ENCODE results near the gene LIMK2. TPM values are rescaled to one million over a fixed set of nuclear protein-coding genes. Genes with fewer than 3 reads are reported as not detected.
A peak's percentile ranks its signal among the peaks of the same experiment; 100 is the strongest.

Gene LIMK2
- total and polyA plus RNA-seq, 10 of the 15 experiments (the other 5 are each of a cell fraction or from before 2014, with no cell fraction given): 2.9 to 40.4 (median 26.7) TPM

DNA sequence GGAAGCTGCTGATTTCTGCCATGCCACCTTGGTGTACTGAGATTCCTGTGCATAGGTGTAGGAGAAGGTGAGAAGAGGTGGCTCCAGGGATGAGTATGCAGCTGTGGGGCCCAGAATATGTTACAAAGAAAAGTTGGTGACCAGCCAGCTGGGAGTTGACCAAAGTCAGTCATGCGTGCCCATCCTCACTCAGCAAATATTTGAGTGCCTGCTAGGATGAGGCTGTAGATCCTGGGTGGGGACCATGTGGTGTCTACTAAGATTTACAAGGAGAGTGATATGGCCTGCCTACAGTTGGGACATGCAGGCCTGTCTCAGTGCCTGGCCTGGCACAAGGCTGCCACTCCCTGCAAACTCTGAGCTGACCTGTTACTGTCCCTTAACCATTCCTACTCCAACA is 32.8 kb upstream of the LIMK2 start:
- in situ Hi-C loops (cut with MboI): no loop called here
- H2AFZ ChIP-seq (ENCODE audit: control insufficient read depth, low read depth, low read length): no peak overlapping the region
- ChIA-PET SMC1A (ENCODE audit: uncharacterized antibody, unreplicated experiment) (interaction anchor here (0.5 kb wide), 1 partner anchor 20 kb away, joined by 3 read pairs; the partner anchor contains the start of gene RNF185), POLR2A (no interaction called here), CTCF (interaction anchor here (0.8 kb wide), 1 partner anchor 19 kb away, joined by 3 read pairs; no protein-coding TSS in a partner anchor), RAD21 (ENCODE audit: unreplicated experiment) (no interaction called here)
- H3K4me3 ChIP-seq: no peak overlapping the region
- H3K79me2 ChIP-seq (ENCODE audit: control insufficient read depth, insufficient read depth, low read length): peaks cover 2% of the 10 kb centered on the region; the same call in 1 of the 2 replicates
- no peak for FAIRE-seq
- BruUV-seq (replicated peaks): no TSS peak
- H3K4me1 ChIP-seq (ENCODE audit: control insufficient read depth, insufficient read depth, low read length): peaks cover 6% of the 10 kb centered on the region
- intact Hi-C loops (cut with micrococcal nuclease; ENCODE audit: unreplicated experiment): no loop called here
- H3K36me3 ChIP-seq (ENCODE audit: control insufficient read depth in 2 of 2, insufficient read depth in 2 of 2, low read length in 1 of 2): peaks cover 2 to 5% of the 10 kb centered on the region in 2 experiments
- TF ChIP-seq STAT1 (conservative IDR thresholded peaks at IDR 0.05) (no peak), PAX5 (IDR thresholded peaks at IDR 0.05; ENCODE audit: borderline replicate concordance, low read depth, low read length) (peak; percentile 79; the same call in 1 of the 2 replicates)
- no peak overlapping the region for H3K27ac ChIP-seq (ENCODE audit: control insufficient read depth, insufficient read depth)
- no peak overlapping the region for H3K9ac ChIP-seq (ENCODE audit: control insufficient read depth, insufficient read depth, low read length)
- 56% methylated on average over 1 of the region's 1 CpG for WGBS (ENCODE audit: insufficient coverage, insufficient replicate concordance, low lambda C conversion rate, missing lambda C conversion rate)
- no peaks in the 10 kb centered on the region; the same call in 1 of the 2 replicates for H4K20me1 ChIP-seq (ENCODE audit: control insufficient read depth, insufficient read depth)
- no peak overlapping the region for H3K4me2 ChIP-seq (ENCODE audit: control insufficient read depth, insufficient read depth)
- DNase-seq (ENCODE audit: low read depth, low spot score): no peak
- H3K9me3 ChIP-seq (replicated peaks; ENCODE audit: control insufficient read depth, insufficient read depth, low read length): no peaks in the 10 kb centered on the region
- no peak; the same call in 2 of the 3 replicates for ATAC-seq
- H3K27me3 ChIP-seq (replicated peaks in 1 of 2; ENCODE audit: control insufficient read depth in 2 of 2, insufficient read depth in 2 of 2, low read length in 1 of 2): no peaks in the 10 kb centered on the region

DNA sequence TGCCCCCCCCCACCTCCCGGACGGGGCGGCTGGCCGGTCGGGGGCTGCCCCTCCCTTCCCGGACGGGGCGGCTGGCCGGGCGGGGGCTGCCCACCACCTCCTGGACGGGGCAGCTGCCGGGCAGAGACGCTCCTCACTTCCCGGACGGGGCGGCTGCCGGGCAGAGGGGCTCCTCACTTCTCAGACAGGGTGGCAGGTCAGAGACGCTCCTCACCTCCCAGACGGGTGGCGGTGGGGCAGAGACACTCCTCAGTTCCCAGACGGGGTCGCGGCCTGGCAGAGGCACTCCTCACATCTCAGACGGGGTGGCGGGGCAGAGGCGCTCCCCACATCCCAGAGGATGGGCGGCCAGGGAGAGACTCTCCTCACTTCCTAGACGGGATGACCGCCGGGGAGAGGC is 28.1 kb upstream of the LIMK2 start:
- no peak overlapping the region for H3K4me2 ChIP-seq (ENCODE audit: control insufficient read depth, insufficient read depth)
- intact Hi-C loops (cut with micrococcal nuclease; ENCODE audit: unreplicated experiment) (no loop called here), in situ Hi-C loops (cut with MboI) (no loop called here)
- no peaks in the 10 kb centered on the region for H3K27me3 ChIP-seq (replicated peaks in 1 of 2; ENCODE audit: control insufficient read depth in 2 of 2, insufficient read depth in 2 of 2, low read length in 1 of 2)
- no peak for DNase-seq (ENCODE audit: low read depth, low spot score)
- ChIA-PET SMC1A (ENCODE audit: uncharacterized antibody, unreplicated experiment) (no interaction called here), CTCF (no interaction called here), POLR2A (no interaction called here), RAD21 (ENCODE audit: unreplicated experiment) (no interaction called here)
- no TSS peak for BruUV-seq (replicated peaks)
- no peaks in the 10 kb centered on the region for H4K20me1 ChIP-seq (ENCODE audit: control insufficient read depth, insufficient read depth)
- peaks cover 2% of the 10 kb centered on the region; the same call in 1 of the 2 replicates for H3K79me2 ChIP-seq (ENCODE audit: control insufficient read depth, insufficient read depth, low read length)
- peaks cover 3% of the 10 kb centered on the region for H3K4me1 ChIP-seq (ENCODE audit: control insufficient read depth, insufficient read depth, low read length)
- no peak for FAIRE-seq
- no peak overlapping the region for H3K4me3 ChIP-seq
- no peak overlapping the region for H2AFZ ChIP-seq (ENCODE audit: control insufficient read depth, low read depth, low read length)
- no peaks in the 10 kb centered on the region; a peak in 3 of 4 replicates for H3K36me3 ChIP-seq (ENCODE audit: control insufficient read depth in 2 of 2, insufficient read depth in 2 of 2, low read length in 1 of 2)
- WGBS (ENCODE audit: insufficient coverage, insufficient replicate concordance, low lambda C conversion rate, missing lambda C conversion rate): 89% methylated on average over 18 of the region's 30 CpGs
- no peak overlapping the region for H3K9ac ChIP-seq (ENCODE audit: control insufficient read depth, insufficient read depth, low read length)
- H3K9me3 ChIP-seq (replicated peaks; ENCODE audit: control insufficient read depth, insufficient read depth, low read length): no peaks in the 10 kb centered on the region
- no peak for ATAC-seq
- H3K27ac ChIP-seq (ENCODE audit: control insufficient read depth, insufficient read depth): no peak overlapping the region
- TF ChIP-seq NFYA (IDR thresholded peaks at IDR 0.05; ENCODE audit: borderline replicate concordance, low read depth, low read length) (no peak), E2F8 (IDR thresholded peaks at IDR 0.05; ENCODE audit: low read depth, partially characterized antibody) (no peak), DPF2 (IDR thresholded peaks at IDR 0.05) (no peak), ATF7 (IDR thresholded peaks at IDR 0.05; ENCODE audit: low read depth) (no peak), NFYB (IDR thresholded peaks at IDR 0.05; ENCODE audit: insufficient read depth, low read depth, low read length) (no peak), CBFB (IDR thresholded peaks at IDR 0.05; ENCODE audit: low read depth) (no peak), MAX (IDR thresholded peaks at IDR 0.05; ENCODE audit: low read depth, low read length) (no peak), NKRF (conservative IDR thresholded peaks at IDR 0.05) (no peak), ZNF24 (IDR thresholded peaks at IDR 0.05) (no peak), POU2F2 (IDR thresholded peaks at IDR 0.05; ENCODE audit: borderline replicate concordance, low read depth, low read length) (no peak), HDAC6 (IDR thresholded peaks at IDR 0.05; ENCODE audit: unreplicated experiment) (no peak), YY1 (IDR thresholded peaks at IDR 0.05; ENCODE audit: low read depth, low read length) (no peak)

Data from GM12878 (cell line).